Mesothelial cell of epicardium (in vitro differentiated cells): Measurements from ENCODE around the gene MAP2K3. TPM values are rescaled to one million over a fixed set of nuclear protein-coding genes. Genes with fewer than 3 reads are reported as not detected.

Experiments
- DNase-seq, 2 experiments: peaks; one replicate each; pipeline ENCODE4 v3.0.0; 2021; ENCODE audit warnings: low spot score in 2 of 2; ENCODE audit not compliant: unreplicated experiment in 2 of 2
- H3K27ac Mint-ChIP-seq: 2 replicates; pipeline ENCODE4 v1.8.0; 2021; ENCODE audit warnings: mixed read lengths
- H3K27me3 Mint-ChIP-seq: 2 replicates; pipeline ENCODE4 v1.8.0; 2021; ENCODE audit warnings: low read depth, mixed read lengths
- H3K36me3 Mint-ChIP-seq: 2 replicates; pipeline ENCODE4 v1.8.0; 2021; ENCODE audit warnings: mixed read lengths
- H3K4me1 Mint-ChIP-seq: 2 replicates; pipeline ENCODE4 v1.8.0; 2021; ENCODE audit warnings: mixed read lengths
- H3K4me3 Mint-ChIP-seq: 2 replicates; pipeline ENCODE4 v1.8.0; 2021; ENCODE audit warnings: mild to moderate bottlenecking, moderate library complexity, mixed read lengths
- H3K9me3 Mint-ChIP-seq: 2 replicates; pipeline ENCODE4 v1.8.0; 2021; ENCODE audit warnings: mixed read lengths
- total RNA-seq: library from RNA; stranded (reverse); gene quantifications from 3 replicates; pipeline ENCODE4 v1.2.1, GENCODE V29; 2021
- TF ChIP-seq, protein P1 (sequence below): fragments of 200-600 bp; sonication (generic); IDR thresholded peaks from one replicate; pipeline ENCODE4 v1.5.0; 2021; ENCODE audit warnings: antibody characterized with exemption; ENCODE audit not compliant: unreplicated experiment

Gene MAP2K3
- total RNA-seq, 1 donor from 2014 or later, result 26.8 TPM

GRCh38 chr17:21282231-21282630, 2.3 kb upstream of the MAP2K3 start:
- Mint-ChIP-seq H3K9me3 (no peaks in the 10 kb centered on the region), H3K4me3 (peak overlapping the region; percentile 49), H3K27me3 (peaks cover 29% of the 10 kb centered on the region), H3K27ac (no peak overlapping the region), H3K4me1 (peaks cover 22% of the 10 kb centered on the region), H3K36me3 (no peaks in the 10 kb centered on the region)
- no peak for DNase-seq
- TF ChIP-seq, protein P1, sequence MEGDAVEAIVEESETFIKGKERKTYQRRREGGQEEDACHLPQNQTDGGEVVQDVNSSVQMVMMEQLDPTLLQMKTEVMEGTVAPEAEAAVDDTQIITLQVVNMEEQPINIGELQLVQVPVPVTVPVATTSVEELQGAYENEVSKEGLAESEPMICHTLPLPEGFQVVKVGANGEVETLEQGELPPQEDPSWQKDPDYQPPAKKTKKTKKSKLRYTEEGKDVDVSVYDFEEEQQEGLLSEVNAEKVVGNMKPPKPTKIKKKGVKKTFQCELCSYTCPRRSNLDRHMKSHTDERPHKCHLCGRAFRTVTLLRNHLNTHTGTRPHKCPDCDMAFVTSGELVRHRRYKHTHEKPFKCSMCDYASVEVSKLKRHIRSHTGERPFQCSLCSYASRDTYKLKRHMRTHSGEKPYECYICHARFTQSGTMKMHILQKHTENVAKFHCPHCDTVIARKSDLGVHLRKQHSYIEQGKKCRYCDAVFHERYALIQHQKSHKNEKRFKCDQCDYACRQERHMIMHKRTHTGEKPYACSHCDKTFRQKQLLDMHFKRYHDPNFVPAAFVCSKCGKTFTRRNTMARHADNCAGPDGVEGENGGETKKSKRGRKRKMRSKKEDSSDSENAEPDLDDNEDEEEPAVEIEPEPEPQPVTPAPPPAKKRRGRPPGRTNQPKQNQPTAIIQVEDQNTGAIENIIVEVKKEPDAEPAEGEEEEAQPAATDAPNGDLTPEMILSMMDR, result no peak

DNA sequence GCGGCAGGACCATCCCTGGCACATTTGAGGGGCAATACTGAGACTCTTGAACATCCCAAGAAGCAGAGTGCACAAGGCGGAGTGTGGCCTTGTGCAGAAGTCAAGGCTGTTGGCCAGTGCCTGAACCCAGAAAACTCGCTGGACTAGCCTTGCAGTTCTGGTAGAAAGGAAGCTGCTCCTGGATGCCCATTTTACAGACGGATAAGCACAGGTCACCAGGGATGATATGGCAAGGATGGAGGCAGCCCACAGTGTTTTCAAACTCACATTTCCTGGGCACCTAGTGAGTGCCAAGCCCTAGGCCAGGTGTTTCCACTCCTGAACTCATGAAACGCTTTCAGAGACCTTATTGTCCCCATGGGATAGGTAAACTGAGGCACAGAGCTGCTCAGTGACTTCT, 1.7 kb upstream of the MAP2K3 start:
- no peaks in the 10 kb centered on the region for H3K9me3 Mint-ChIP-seq

DNA sequence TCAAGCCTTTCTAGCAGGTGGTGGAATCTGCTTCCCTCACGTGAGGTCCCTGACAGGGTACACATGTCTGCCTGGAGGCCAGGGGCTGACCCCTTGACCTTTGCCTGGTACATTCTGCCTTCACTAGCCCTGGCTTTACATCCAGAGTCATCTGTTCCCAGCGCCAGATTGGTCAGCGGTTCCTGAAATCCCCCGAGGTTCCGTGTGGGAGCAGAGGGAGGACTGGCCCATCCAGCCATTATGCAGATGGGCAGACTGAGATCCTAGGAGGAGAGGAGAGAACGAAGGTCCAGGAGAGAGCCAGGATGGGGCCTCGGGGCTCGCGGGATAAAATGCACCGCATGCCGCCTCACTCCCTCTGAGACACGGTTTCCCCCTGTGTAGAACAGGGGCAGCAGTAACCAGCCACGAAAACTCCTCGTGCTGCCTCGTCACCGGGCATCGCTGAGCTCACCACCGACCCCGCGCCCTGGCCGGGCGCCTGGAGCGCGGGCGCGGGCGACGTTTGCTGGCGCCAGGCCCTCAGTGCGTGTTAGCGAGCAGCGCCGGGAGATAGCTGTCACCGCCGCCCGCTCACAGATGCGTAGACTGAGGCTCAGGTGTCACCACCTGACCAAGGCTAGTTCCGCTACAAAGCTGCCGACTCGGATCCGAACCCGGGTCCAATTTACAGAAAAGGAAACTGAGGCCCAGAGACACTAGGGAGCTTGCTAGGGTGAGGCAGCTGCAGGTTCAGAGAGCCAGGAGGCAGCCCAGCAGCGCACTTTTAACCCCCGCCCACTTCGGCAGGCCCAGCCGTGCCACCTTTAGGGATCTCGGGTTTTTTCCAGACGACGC, 811 bp upstream of the MAP2K3 start:
- Mint-ChIP-seq H3K27ac (no peak overlapping the region), H3K36me3 (no peaks in the 10 kb centered on the region), H3K4me1 (peaks cover 28% of the 10 kb centered on the region), H3K9me3 (no peaks in the 10 kb centered on the region), H3K4me3 (peak overlapping the region; percentile 90), H3K27me3 (peaks cover 22% of the 10 kb centered on the region)
- TF ChIP-seq, protein P1, result no peak
- DNase-seq, result no peak

More for the DNA sequence above, 1.7 kb upstream of the MAP2K3 start:
- Mint-ChIP-seq H3K4me1 (peaks cover 28% of the 10 kb centered on the region), H3K27ac (no peak overlapping the region), H3K27me3 (peaks cover 25% of the 10 kb centered on the region), H3K36me3 (no peaks in the 10 kb centered on the region), H3K4me3 (peak overlapping the region; percentile 49)
- TF ChIP-seq, protein P1, result no peak
- no peak for DNase-seq

DNA sequence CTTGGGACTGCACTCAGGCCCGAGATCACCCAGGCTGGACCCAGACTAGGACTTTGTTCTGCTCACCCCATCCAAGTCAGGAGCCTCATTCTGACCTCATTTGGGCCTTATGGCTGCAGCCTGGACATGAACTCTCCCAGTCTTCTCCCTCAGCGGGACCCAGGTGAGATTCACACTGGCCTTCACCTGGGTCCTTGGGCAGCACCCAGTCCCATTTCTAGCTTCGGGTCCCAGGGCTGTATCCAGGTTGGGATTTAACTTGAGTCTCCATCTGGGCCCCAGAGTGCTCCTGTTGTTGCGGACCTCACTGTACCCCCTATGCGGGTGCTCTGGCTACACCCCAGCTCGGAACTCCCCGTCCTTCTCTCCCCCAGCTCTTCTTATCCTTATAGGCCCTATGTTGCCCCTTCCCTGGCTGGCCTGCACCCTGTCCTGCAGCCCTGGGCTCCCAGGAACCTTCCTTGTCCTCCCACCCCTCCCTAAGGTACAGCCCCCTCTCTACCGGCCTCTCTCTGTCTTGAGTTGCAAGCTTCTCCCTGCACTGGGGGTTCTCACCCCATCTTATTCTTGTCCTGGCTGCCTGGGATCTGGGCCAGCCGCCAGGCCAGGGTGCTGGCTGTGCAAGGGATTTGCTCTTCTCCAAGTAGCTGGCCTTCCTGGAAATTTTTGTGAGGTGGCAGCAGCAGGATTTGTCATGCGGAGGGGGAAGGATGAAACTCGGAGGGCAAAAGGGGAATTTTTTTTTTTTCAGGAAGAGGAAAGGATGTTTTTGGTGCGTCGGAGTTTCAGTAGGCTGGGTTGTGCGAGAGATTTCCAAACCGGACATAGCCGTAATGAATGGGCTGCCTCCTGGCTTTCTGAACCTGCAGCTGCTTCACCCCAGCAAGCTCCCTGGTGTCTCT, 904 bp downstream of the MAP2K3 start:
- H3K4me3 Mint-ChIP-seq, result peak overlapping the region; percentile 90
- no peaks in the 10 kb centered on the region for H3K36me3 Mint-ChIP-seq
- H3K4me1 Mint-ChIP-seq, result peaks cover 28% of the 10 kb centered on the region
- H3K9me3 Mint-ChIP-seq, result no peaks in the 10 kb centered on the region
- TF ChIP-seq, protein P1, result no peak
- peak overlapping the region; percentile 94 for H3K27ac Mint-ChIP-seq
- H3K27me3 Mint-ChIP-seq, result peaks cover 16% of the 10 kb centered on the region
- DNase-seq, result no peak

DNA sequence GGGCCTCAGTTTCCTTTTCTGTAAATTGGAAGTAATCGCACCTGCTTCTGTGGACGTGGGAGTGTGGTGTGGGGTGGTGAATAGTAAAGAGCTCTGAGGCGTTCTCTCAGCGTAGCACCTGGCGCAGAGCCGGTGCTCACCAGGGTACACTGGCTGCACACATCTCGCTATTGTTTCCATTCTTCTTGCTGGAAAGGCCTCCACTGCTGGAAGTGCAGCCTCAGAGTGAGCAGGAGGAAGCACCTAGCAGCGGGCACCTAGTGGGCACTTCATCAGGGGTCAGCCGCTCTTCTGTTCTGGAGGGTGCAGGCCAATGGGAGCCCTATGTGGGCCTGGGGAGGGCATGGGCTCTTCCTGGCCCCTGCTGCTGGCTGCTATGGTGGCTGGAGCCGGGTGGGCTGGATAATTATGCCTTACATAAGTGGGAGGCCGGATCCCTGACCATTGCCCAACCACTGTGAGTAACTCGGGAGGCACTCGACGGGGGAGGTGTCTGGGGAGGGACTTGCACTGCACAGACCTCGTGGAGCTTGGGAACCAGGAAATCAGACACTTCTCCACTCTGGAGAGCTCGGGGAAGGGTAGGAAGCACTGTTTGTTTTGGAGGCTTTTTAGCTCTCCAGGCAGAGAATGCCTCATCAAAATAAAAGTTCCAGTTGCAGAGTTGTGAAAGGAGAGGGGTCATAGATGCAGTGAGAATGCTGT, 1.7 kb downstream of the MAP2K3 start:
- Mint-ChIP-seq H3K4me3 (peak overlapping the region; percentile 90), H3K9me3 (no peaks in the 10 kb centered on the region), H3K36me3 (no peaks in the 10 kb centered on the region), H3K27ac (peak overlapping the region; percentile 94), H3K27me3 (peaks cover 18% of the 10 kb centered on the region), H3K4me1 (peaks cover 28% of the 10 kb centered on the region)
- TF ChIP-seq, protein P1, result no peak
- DNase-seq, result no peak
